Stimulated activated naive CD8-positive, alpha-beta T cell treated with anti-CD3 and anti-CD28 coated beads, Interleukin-15, Interleukin-2, amounts not matched to agents 100 ng/mL and 50 ng/mL, for 24 hours (primary cell): ENCODE results near the gene MTPN.

Experiments used
- H3K27ac Mint-ChIP-seq: one replicate; pipeline ENCODE4 v1.8.0; 2021; ENCODE audit warnings: mild to moderate bottlenecking, mixed read lengths
- H3K27me3 Mint-ChIP-seq: one replicate; pipeline ENCODE4 v1.8.0; 2021; ENCODE audit warnings: mixed read lengths
- H3K36me3 Mint-ChIP-seq: one replicate; pipeline ENCODE4 v1.8.0; 2021; ENCODE audit warnings: low read depth, mixed read lengths
- H3K4me1 Mint-ChIP-seq: one replicate; pipeline ENCODE4 v1.8.0; 2021; ENCODE audit warnings: low read depth, mixed read lengths
- H3K4me3 Mint-ChIP-seq: one replicate; pipeline ENCODE4 v1.8.0; 2021; ENCODE audit warnings: mild to moderate bottlenecking, mixed read lengths
- H3K9me3 Mint-ChIP-seq: one replicate; pipeline ENCODE4 v1.8.0; 2021; ENCODE audit warnings: mixed read lengths

The MTPN gene

DNA sequence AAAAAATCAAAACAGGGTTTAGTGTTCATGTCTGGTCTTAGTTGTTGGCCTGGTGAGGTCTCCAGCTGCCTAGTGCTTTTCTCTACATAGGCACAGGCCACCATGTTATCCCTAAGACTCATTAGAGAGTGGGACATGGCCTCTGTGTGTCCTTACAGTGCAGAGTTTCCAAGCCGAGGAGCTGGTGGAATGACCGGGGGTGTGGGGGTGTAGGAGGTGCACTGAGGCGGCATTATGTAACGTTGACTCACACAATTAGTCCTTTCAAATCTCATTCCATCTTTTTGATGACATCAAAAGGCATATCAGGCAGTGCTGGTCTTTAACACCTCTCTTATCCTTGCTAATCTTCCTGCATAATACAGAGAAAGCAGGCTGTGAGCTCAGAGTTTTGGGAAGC, 71.3 kb downstream of the MTPN start:
- H3K4me1 Mint-ChIP-seq = no peaks in the 10 kb centered on the region
- H3K9me3 Mint-ChIP-seq = no peaks in the 10 kb centered on the region
- H3K4me3 Mint-ChIP-seq = no peak overlapping the region
- no peak overlapping the region for H3K27ac Mint-ChIP-seq
- H3K36me3 Mint-ChIP-seq = no peaks in the 10 kb centered on the region
- no peaks in the 10 kb centered on the region for H3K27me3 Mint-ChIP-seq

DNA sequence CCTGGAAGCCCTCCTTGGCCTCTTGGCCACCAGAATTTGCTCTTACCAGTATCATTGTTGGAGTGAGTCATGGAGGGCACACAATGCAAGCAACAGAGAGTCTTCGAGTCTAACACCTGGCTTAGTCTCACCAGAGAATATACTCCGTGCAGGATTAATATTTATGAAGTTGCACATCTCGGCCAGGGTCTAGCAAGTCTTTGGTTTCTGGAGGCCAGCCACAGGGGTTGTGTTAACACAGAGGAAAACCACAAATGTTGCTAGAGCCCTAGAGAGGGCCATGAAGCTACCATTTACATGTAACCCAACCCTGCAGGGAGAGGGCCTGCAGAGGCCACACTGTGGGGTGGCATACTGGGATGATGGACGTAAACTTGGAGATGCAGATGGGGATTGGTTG, 71.8 kb downstream of the MTPN start:
- H3K4me1 Mint-ChIP-seq = no peaks in the 10 kb centered on the region
- H3K4me3 Mint-ChIP-seq = no peak overlapping the region
- H3K27ac Mint-ChIP-seq = no peak overlapping the region
- H3K27me3 Mint-ChIP-seq = no peaks in the 10 kb centered on the region
- H3K36me3 Mint-ChIP-seq = no peaks in the 10 kb centered on the region
- H3K9me3 Mint-ChIP-seq = no peaks in the 10 kb centered on the region

DNA sequence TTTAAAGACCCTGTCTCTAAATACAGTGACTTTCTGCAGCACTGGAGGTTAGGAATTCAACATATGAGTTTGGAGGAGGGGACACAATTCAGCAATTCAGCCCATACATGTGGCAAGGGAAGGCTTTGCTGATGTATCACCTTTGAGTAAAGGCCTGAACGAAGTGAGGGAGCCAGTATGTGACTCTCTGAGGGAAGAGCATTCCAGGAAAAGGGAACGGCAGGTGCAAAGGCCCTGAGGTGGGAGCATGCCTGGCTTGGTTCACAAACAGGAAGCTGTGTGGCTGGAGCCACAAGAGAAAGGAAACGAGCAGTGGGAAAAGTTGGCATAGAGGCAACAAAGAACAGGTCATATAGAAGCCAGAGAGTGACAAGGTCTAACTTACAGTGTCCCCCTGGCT, 72.9 kb downstream of the MTPN start:
- no peak overlapping the region for H3K27ac Mint-ChIP-seq
- no peaks in the 10 kb centered on the region for H3K9me3 Mint-ChIP-seq
- no peaks in the 10 kb centered on the region for H3K27me3 Mint-ChIP-seq
- H3K4me3 Mint-ChIP-seq = no peak overlapping the region
- no peaks in the 10 kb centered on the region for H3K36me3 Mint-ChIP-seq
- H3K4me1 Mint-ChIP-seq = no peaks in the 10 kb centered on the region

- no peak overlapping the region for H3K27ac Mint-ChIP-seq
Observed at GRCh38 chr7:135901585-135902540, 75.3 kb downstream of the MTPN start.

GRCh38 chr7:135900065-135900546, 77.1 kb downstream of the MTPN start:
- Mint-ChIP-seq H3K27ac (no peak overlapping the region), H3K27me3 (no peaks in the 10 kb centered on the region), H3K4me3 (no peak overlapping the region), H3K4me1 (no peaks in the 10 kb centered on the region), H3K36me3 (no peaks in the 10 kb centered on the region), H3K9me3 (no peaks in the 10 kb centered on the region)

More at GRCh38 chr7:135901585-135902540, 75.3 kb downstream of the MTPN start:
- H3K9me3 Mint-ChIP-seq = no peaks in the 10 kb centered on the region
- no peaks in the 10 kb centered on the region for H3K27me3 Mint-ChIP-seq
- no peak overlapping the region for H3K4me3 Mint-ChIP-seq
- H3K36me3 Mint-ChIP-seq = no peaks in the 10 kb centered on the region
- no peaks in the 10 kb centered on the region for H3K4me1 Mint-ChIP-seq

- no peaks in the 10 kb centered on the region for H3K36me3 Mint-ChIP-seq
- H3K9me3 Mint-ChIP-seq = no peaks in the 10 kb centered on the region
- no peaks in the 10 kb centered on the region for H3K4me1 Mint-ChIP-seq
- no peak overlapping the region for H3K4me3 Mint-ChIP-seq
- no peak overlapping the region for H3K27ac Mint-ChIP-seq
- H3K27me3 Mint-ChIP-seq = no peaks in the 10 kb centered on the region
Observed at GRCh38 chr7:135899458-135900064, 77.6 kb downstream of the MTPN start.

DNA sequence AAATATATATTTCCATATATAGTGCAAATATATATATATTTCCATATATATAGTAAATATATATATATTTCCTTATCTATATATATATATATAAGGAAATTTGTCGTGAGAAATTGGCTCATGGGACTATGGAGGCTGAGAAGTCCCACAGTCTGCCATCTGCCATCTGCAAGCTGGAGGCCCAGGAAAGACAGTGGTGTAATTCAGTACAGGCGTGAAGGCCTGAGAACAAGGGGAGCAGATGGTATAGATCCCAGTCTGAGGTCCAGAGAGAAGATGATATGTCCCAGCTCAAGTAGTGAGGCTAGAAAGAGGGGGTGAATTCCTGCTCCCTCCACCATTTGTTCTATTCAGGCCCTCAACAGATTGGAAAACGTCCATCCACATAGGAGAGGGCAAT, 78.9 kb downstream of the MTPN start:
- H3K9me3 Mint-ChIP-seq = no peaks in the 10 kb centered on the region

GRCh38 chr7:135894816-135895215, 82.3 kb downstream of the MTPN start:
- no peaks in the 10 kb centered on the region for H3K9me3 Mint-ChIP-seq
- no peaks in the 10 kb centered on the region for H3K36me3 Mint-ChIP-seq
- no peak overlapping the region for H3K4me3 Mint-ChIP-seq
- H3K27ac Mint-ChIP-seq = no peak overlapping the region
- H3K27me3 Mint-ChIP-seq = no peaks in the 10 kb centered on the region
- H3K4me1 Mint-ChIP-seq = no peaks in the 10 kb centered on the region

More for the DNA sequence above, 78.9 kb downstream of the MTPN start:
- H3K27ac Mint-ChIP-seq = no peak overlapping the region
- H3K36me3 Mint-ChIP-seq = no peaks in the 10 kb centered on the region
- H3K4me3 Mint-ChIP-seq = no peak overlapping the region
- no peaks in the 10 kb centered on the region for H3K4me1 Mint-ChIP-seq
- H3K27me3 Mint-ChIP-seq = no peaks in the 10 kb centered on the region

- Mint-ChIP-seq H3K9me3 (no peaks in the 10 kb centered on the region), H3K4me1 (no peaks in the 10 kb centered on the region), H3K27me3 (no peaks in the 10 kb centered on the region), H3K36me3 (no peaks in the 10 kb centered on the region), H3K4me3 (no peak overlapping the region), H3K27ac (no peak overlapping the region)
Observed at GRCh38 chr7:135889823-135890222, 87.3 kb downstream of the MTPN start.

DNA sequence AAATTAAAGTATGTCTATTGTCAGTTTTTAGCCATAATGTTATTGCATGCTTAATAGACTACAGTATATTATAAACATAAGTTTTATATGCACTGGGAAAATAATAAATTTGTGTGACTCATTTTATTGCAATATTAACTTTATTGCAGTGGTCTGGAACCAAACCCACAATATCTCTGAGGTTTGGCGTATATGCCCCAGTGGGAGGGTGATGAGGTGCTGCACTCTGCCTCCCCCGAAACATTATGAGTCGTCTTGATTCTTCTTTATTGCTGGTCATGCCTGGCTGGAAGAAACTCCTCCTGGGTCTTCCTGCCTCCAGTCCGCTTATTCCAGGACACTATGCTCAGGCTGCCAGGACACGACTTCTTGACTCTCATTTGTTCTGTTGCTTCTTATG, 88.4 kb downstream of the MTPN start:
- H3K36me3 Mint-ChIP-seq = no peaks in the 10 kb centered on the region
- H3K27ac Mint-ChIP-seq = no peak overlapping the region
- H3K4me3 Mint-ChIP-seq = no peak overlapping the region
- H3K9me3 Mint-ChIP-seq = no peaks in the 10 kb centered on the region
- H3K4me1 Mint-ChIP-seq = no peaks in the 10 kb centered on the region
- no peaks in the 10 kb centered on the region for H3K27me3 Mint-ChIP-seq

DNA sequence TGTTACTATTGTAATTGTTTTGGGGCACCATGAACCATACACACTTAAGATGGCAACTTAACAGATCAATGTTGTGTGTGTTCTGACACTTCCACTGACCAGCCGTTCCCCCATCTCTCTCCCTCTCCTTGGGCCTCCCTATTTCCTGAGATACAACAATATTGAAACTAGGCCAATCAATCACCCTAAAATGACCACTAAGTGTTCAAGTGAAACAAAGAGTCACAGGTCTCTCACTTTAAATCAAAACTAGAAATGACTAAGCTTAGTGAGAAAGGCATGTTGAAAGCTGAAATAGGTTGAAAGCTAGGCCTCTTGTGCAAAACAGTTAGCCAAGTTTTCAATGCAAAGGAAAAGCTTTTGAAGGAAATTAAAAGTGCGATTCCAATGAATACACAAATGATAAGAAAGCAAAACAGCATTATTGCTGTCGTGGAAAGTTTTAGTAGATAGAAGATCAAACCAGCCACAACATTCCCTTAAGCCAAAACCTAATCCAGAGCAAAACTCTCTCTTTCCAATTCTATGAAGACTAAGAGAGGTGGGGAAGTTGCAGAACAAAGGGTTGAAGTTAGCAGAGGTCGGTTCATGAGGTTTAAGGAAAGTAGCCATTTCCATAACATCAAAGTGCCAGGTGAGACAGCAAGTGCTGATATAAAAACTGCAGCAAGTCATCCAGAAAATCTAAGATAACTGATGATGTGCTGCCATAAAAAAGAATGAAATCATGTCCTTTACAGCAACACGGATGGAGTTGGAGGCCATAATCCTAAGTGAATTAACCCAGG, 90.6 kb downstream of the MTPN start:
- H3K9me3 Mint-ChIP-seq = no peaks in the 10 kb centered on the region
- H3K27ac Mint-ChIP-seq = no peak overlapping the region
- H3K4me3 Mint-ChIP-seq = no peak overlapping the region
- H3K27me3 Mint-ChIP-seq = no peaks in the 10 kb centered on the region
- no peaks in the 10 kb centered on the region for H3K36me3 Mint-ChIP-seq
- H3K4me1 Mint-ChIP-seq = no peaks in the 10 kb centered on the region

DNA sequence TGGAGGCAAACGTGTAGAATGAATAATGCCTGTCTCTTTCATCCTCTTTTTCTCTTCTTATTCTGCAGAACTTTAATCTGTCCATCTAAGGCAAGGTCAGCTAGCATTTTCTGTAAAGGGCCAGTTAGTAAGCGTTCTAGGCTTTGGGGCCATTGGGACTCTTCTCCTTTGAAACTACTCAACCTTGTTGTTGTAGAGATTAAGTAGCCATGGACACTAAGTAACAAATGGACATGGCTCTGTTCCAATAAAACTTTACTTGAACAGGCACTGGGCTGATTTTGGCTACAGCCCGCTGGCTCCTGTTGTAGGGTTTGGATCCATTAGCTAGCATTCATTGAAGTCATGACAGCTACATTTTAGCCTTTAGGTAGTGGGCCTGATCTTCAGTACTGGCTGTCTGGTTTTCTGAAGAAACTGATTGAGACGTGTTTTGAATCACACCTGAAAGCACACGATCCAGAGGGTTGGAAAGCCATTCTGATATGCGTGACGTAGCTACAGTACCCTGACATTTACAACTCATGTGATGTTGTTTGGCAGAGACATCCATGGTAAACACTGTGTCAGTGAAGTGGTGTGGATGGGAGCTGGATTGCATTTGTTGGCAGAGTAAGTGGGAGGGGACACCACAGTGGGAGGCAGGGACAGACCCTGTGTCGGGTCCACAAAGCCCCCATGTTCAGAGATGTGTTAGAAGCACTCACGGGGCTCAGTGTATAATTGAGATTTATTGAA, 92.5 kb downstream of the MTPN start:
- Mint-ChIP-seq H3K4me3 (no peak overlapping the region), H3K27me3 (no peaks in the 10 kb centered on the region), H3K36me3 (no peaks in the 10 kb centered on the region), H3K4me1 (no peaks in the 10 kb centered on the region), H3K9me3 (no peaks in the 10 kb centered on the region), H3K27ac (no peak overlapping the region)

DNA sequence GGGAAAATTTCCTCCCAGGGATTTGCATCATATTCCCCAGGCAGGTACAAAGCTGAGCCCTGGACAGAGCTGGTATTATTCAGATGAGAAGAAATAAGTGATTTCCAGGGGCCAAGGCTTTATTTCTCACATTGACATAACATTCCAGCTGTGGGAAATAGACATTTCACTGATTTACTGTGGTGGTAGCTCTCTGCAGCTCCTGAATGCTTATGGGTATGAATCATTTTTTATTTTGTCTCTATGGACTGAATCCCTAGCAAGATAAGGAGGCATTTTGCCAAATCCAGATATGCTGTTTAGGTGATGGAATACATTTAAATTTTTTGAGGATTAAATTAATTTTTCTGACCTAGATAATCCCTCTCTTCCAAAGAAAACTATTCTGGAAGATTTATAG, 97.9 kb downstream of the MTPN start:
- H3K9me3 Mint-ChIP-seq = no peaks in the 10 kb centered on the region
- no peak overlapping the region for H3K27ac Mint-ChIP-seq
- peaks cover 13% of the 10 kb centered on the region for H3K27me3 Mint-ChIP-seq
- no peaks in the 10 kb centered on the region for H3K36me3 Mint-ChIP-seq
- no peaks in the 10 kb centered on the region for H3K4me1 Mint-ChIP-seq
- no peak overlapping the region for H3K4me3 Mint-ChIP-seq

- H3K4me3 Mint-ChIP-seq = no peak overlapping the region
- no peaks in the 10 kb centered on the region for H3K9me3 Mint-ChIP-seq
- H3K27ac Mint-ChIP-seq = no peak overlapping the region
- no peaks in the 10 kb centered on the region for H3K36me3 Mint-ChIP-seq
- H3K27me3 Mint-ChIP-seq = peaks cover 15% of the 10 kb centered on the region
- H3K4me1 Mint-ChIP-seq = no peaks in the 10 kb centered on the region
Observed at GRCh38 chr7:135878284-135878683, 98.9 kb downstream of the MTPN start.
